ENCODE measurements around the gene SUGP1. TPM values are rescaled to one million over a fixed set of nuclear protein-coding genes. Genes with fewer than 3 reads are reported as not detected.

SUGP1 gene
- total RNA-seq, 1 donor from 2014 or later = 59.1 TPM

DNA sequence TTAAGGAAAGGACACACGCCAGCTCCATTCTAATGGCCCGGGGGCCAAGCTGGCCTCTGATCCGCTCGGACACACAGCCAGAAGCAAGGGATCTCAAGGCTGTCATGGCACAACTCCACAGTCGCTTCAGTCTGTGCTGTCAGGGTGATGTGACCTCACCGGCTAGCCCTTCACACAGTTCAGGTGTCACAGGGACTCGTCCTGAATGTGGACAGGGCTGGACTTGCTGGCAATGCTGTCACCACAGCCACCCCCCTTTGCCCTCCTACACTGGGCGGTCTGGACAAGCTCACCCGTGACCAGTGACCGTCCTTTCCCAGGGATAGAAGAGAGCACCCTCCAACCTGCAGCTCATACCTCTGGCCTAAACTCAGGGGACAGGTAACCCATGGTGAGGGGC is 15.2 kb downstream of the SUGP1 start:
- peaks cover 13% of the 10 kb centered on the region for H3K36me3 Mint-ChIP-seq (ENCODE audit: low read depth, unreplicated experiment)
- Histone ChIP-seq H3K36me3 (ENCODE audit: insufficient read depth, low read length) (peaks cover 19% of the 10 kb centered on the region), H3K9ac (ENCODE audit: low read length) (no peak overlapping the region), H3K4me1 (ENCODE audit: insufficient read depth, low read length) (no peaks in the 10 kb centered on the region), H3K4me3 (ENCODE audit: insufficient read depth, low read depth, low read length) (no peak overlapping the region), H3K27ac (ENCODE audit: low read depth, low read length) (no peak overlapping the region), H3K9me3 (ENCODE audit: insufficient read depth, low read depth, low read length) (no peaks in the 10 kb centered on the region), H3K27me3 (ENCODE audit: insufficient read depth, low read length) (no peaks in the 10 kb centered on the region), H3K4me2 (ENCODE audit: low read length) (no peak overlapping the region), H2AFZ (ENCODE audit: low read depth, low read length) (no peak overlapping the region), H4K20me1 (ENCODE audit: insufficient read depth, low read length) (peaks cover 23% of the 10 kb centered on the region), H3K79me2 (ENCODE audit: insufficient read depth, low read length) (no peaks in the 10 kb centered on the region)
- H3K4me1 Mint-ChIP-seq (ENCODE audit: low read depth, unreplicated experiment) = no peaks in the 10 kb centered on the region
- no peak overlapping the region for H3K4me3 Mint-ChIP-seq (ENCODE audit: unreplicated experiment)
- no peak for FAIRE-seq
- no peak for TF ChIP-seq EZH2 (IDR thresholded peaks at IDR 0.05; ENCODE audit: insufficient read depth, low read length)
- TF ChIP-seq, protein P1, sequence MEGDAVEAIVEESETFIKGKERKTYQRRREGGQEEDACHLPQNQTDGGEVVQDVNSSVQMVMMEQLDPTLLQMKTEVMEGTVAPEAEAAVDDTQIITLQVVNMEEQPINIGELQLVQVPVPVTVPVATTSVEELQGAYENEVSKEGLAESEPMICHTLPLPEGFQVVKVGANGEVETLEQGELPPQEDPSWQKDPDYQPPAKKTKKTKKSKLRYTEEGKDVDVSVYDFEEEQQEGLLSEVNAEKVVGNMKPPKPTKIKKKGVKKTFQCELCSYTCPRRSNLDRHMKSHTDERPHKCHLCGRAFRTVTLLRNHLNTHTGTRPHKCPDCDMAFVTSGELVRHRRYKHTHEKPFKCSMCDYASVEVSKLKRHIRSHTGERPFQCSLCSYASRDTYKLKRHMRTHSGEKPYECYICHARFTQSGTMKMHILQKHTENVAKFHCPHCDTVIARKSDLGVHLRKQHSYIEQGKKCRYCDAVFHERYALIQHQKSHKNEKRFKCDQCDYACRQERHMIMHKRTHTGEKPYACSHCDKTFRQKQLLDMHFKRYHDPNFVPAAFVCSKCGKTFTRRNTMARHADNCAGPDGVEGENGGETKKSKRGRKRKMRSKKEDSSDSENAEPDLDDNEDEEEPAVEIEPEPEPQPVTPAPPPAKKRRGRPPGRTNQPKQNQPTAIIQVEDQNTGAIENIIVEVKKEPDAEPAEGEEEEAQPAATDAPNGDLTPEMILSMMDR (IDR thresholded peaks at IDR 0.05; ENCODE audit: insufficient read depth, low read depth, low read length) = no peak
- H3K27ac Mint-ChIP-seq (ENCODE audit: unreplicated experiment) = no peak overlapping the region
- no peak for DNase-seq (ENCODE audit: low read depth)
- no peaks in the 10 kb centered on the region for H3K9me3 Mint-ChIP-seq (ENCODE audit: unreplicated experiment)
- H3K27me3 Mint-ChIP-seq (ENCODE audit: low read depth, unreplicated experiment) = no peaks in the 10 kb centered on the region

DNA sequence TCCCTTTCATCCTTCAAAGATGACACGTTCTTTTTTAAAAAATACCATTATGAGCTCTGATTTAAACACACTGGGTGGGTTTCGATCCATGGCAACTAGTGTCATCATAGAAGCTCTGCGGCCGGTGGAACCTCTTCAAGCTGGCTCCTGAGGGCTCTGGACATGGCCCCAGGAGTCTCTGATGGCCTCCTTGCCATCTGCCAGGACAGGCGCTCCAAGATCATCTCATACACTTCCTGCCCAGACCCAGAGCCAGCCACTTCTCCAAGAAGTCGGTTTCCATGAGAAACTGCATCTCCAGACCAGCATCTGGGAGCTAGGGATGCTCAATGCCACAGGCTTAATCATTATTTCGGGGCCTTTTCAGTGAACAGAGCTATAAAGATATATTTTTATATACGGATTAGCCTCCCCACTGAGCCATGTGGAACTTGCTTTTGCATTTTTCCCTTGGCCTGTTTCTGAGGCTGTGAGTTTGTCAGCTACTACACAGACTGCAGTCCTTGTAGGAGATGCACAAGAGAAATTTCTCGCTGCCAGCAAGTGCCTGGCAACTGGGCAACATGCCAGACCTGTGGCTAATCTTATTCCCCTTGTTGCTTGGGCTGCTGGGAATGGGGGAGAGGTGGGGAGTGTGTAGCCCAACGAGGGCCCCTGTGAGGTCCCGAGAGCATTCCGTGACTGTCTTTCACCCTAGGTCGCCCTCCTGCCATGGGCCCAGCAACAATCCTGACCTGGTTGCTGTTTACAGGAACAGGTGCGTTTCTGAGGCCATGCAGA is 15.9 kb downstream of the SUGP1 start:
- H3K4me1 ChIP-seq (ENCODE audit: insufficient read depth, low read length) = no peaks in the 10 kb centered on the region
- H4K20me1 ChIP-seq (ENCODE audit: insufficient read depth, low read length) = peaks cover 23% of the 10 kb centered on the region
- H3K27ac ChIP-seq (ENCODE audit: low read depth, low read length) = no peak overlapping the region
- H3K27me3 ChIP-seq (ENCODE audit: insufficient read depth, low read length) = no peaks in the 10 kb centered on the region
- H3K4me1 Mint-ChIP-seq (ENCODE audit: low read depth, unreplicated experiment) = no peaks in the 10 kb centered on the region
- H3K9me3 ChIP-seq (ENCODE audit: insufficient read depth, low read depth, low read length) = no peaks in the 10 kb centered on the region
- peaks cover 16% of the 10 kb centered on the region for H3K36me3 ChIP-seq (ENCODE audit: insufficient read depth, low read length)
- DNase-seq (ENCODE audit: low read depth) = no peak
- H3K36me3 Mint-ChIP-seq (ENCODE audit: low read depth, unreplicated experiment) = peaks cover 15% of the 10 kb centered on the region
- no peak overlapping the region for H3K4me3 Mint-ChIP-seq (ENCODE audit: unreplicated experiment)
- no peak for TF ChIP-seq EZH2 (IDR thresholded peaks at IDR 0.05; ENCODE audit: insufficient read depth, low read length)
- TF ChIP-seq, protein P1 (IDR thresholded peaks at IDR 0.05; ENCODE audit: insufficient read depth, low read depth, low read length) = no peak
- no peaks in the 10 kb centered on the region for H3K79me2 ChIP-seq (ENCODE audit: insufficient read depth, low read length)
- FAIRE-seq = no peak
- no peak overlapping the region for H3K27ac Mint-ChIP-seq (ENCODE audit: unreplicated experiment)
- no peaks in the 10 kb centered on the region for H3K27me3 Mint-ChIP-seq (ENCODE audit: low read depth, unreplicated experiment)
- H3K4me3 ChIP-seq (ENCODE audit: insufficient read depth, low read depth, low read length) = no peak overlapping the region
- no peaks in the 10 kb centered on the region for H3K9me3 Mint-ChIP-seq (ENCODE audit: unreplicated experiment)
- no peak overlapping the region for H2AFZ ChIP-seq (ENCODE audit: low read depth, low read length)
- no peak overlapping the region for H3K9ac ChIP-seq (ENCODE audit: low read length)
- no peak overlapping the region for H3K4me2 ChIP-seq (ENCODE audit: low read length)

DNA sequence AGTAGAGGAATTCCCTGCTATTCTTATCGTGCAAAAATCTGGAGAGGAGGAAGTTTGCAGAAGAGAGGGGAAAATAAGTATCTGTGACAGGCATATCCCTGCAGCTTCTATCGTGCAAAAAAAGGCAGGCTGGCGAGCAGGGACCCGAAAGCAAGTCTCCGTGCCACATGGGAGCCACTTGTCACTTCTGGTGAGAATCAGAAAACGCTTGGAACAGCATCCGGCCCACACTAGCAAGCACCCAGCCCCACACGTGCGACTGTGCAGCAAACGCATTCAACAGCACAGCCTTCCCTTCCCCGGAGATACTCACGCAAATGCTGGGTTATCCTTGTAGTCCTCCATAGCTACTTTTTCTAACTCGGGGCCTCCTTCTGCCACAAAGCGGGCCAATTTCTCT is 16.9 kb downstream of the SUGP1 start:
- no peak overlapping the region for H3K4me2 ChIP-seq (ENCODE audit: low read length)
- no peak for DNase-seq (ENCODE audit: low read depth)
- no peaks in the 10 kb centered on the region for H3K4me1 ChIP-seq (ENCODE audit: insufficient read depth, low read length)
- Mint-ChIP-seq H3K4me3 (ENCODE audit: unreplicated experiment) (no peak overlapping the region), H3K27ac (ENCODE audit: unreplicated experiment) (no peak overlapping the region), H3K27me3 (ENCODE audit: low read depth, unreplicated experiment) (no peaks in the 10 kb centered on the region), H3K9me3 (ENCODE audit: unreplicated experiment) (no peaks in the 10 kb centered on the region), H3K36me3 (ENCODE audit: low read depth, unreplicated experiment) (peaks cover 13% of the 10 kb centered on the region), H3K4me1 (ENCODE audit: low read depth, unreplicated experiment) (no peaks in the 10 kb centered on the region)
- TF ChIP-seq, protein P1 (IDR thresholded peaks at IDR 0.05; ENCODE audit: insufficient read depth, low read depth, low read length) = no peak
- no peak for TF ChIP-seq EZH2 (IDR thresholded peaks at IDR 0.05; ENCODE audit: insufficient read depth, low read length)
- no peak overlapping the region for H3K9ac ChIP-seq (ENCODE audit: low read length)
- H3K27me3 ChIP-seq (ENCODE audit: insufficient read depth, low read length) = no peaks in the 10 kb centered on the region
- peaks cover 23% of the 10 kb centered on the region for H4K20me1 ChIP-seq (ENCODE audit: insufficient read depth, low read length)
- H3K4me3 ChIP-seq (ENCODE audit: insufficient read depth, low read depth, low read length) = no peak overlapping the region
- H3K36me3 ChIP-seq (ENCODE audit: insufficient read depth, low read length) = peaks cover 14% of the 10 kb centered on the region
- no peak for FAIRE-seq
- H3K27ac ChIP-seq (ENCODE audit: low read depth, low read length) = no peak overlapping the region
- no peaks in the 10 kb centered on the region for H3K79me2 ChIP-seq (ENCODE audit: insufficient read depth, low read length)
- H2AFZ ChIP-seq (ENCODE audit: low read depth, low read length) = no peak overlapping the region
- no peaks in the 10 kb centered on the region for H3K9me3 ChIP-seq (ENCODE audit: insufficient read depth, low read depth, low read length)

Data from astrocyte (in vitro differentiated cells and primary cell).